SK-N-SH (cell line): ENCODE data around the gene ERCC5.

Experiments used
- CTCF ChIP-seq: fragments of 200-600 bp; sonication (generic); IDR thresholded peaks from 2 replicates; pipeline ENCODE4 v1.6.1; 2017; ENCODE audit warnings: antibody characterized with exemption, mild to moderate bottlenecking, moderate library complexity
- EP300 ChIP-seq, 2 experiments: IDR thresholded peaks; 2 replicates each; pipeline versions ENCODE4 v1.4.0 to v1.6.1; 2012; ENCODE audit warnings: borderline replicate concordance in 1 of 2, low read depth in 1 of 2, low read length in 1 of 2
- EZH2phosphoT487 ChIP-seq: fragments of 200-600 bp; sonication (generic); IDR thresholded peaks from 2 replicates; pipeline ENCODE4 v1.6.1; 2017; ENCODE audit warnings: low read depth, mixed run types, mild to moderate bottlenecking, antibody characterized with exemption, moderate library complexity, borderline replicate concordance
- FOXJ3 ChIP-seq: sonication (generic); formaldehyde crosslinking; IDR thresholded peaks from 2 replicates; pipeline ENCODE4 v1.5.1; 2020; ENCODE audit warnings: mild to moderate bottlenecking, missing genetic modification reagents
- JUND ChIP-seq: IDR thresholded peaks from 2 replicates; pipeline ENCODE4 v1.4.0; 2012
- MAX ChIP-seq: IDR thresholded peaks from 2 replicates; pipeline ENCODE4 v1.4.0; 2012; ENCODE audit warnings: low read depth
- NRF1 ChIP-seq: IDR thresholded peaks from 2 replicates; pipeline ENCODE4 v1.6.1; 2012; ENCODE audit warnings: low read depth, mild to moderate bottlenecking, low read length
- PBX3 ChIP-seq: IDR thresholded peaks from 2 replicates; pipeline ENCODE4; 2012
- POLR2AphosphoS5 ChIP-seq: IDR thresholded peaks from 2 replicates; pipeline ENCODE4 v1.6.1; 2012; ENCODE audit warnings: low read depth, low read length
- RAD21 ChIP-seq: IDR thresholded peaks from 2 replicates; pipeline ENCODE4 v1.6.1; 2012; ENCODE audit warnings: mild to moderate bottlenecking, low read length
- REST ChIP-seq: IDR thresholded peaks from 2 replicates; pipeline ENCODE4 v1.6.1; 2012; ENCODE audit warnings: mild to moderate bottlenecking, low read depth, low read length, moderate library complexity
- RFX5 ChIP-seq: IDR thresholded peaks from 2 replicates; pipeline ENCODE4 v1.6.1; 2012; ENCODE audit warnings: mild to moderate bottlenecking, improper control_type of control experiment, low read length
- TCF12 ChIP-seq: IDR thresholded peaks from 2 replicates; pipeline ENCODE4 v1.4.0; 2012
- USF2 ChIP-seq: fragments of 150-350 bp; IDR thresholded peaks from 2 replicates; pipeline ENCODE4 v1.6.1; 2017; ENCODE audit warnings: antibody characterized with exemption, low read length, low read depth, borderline replicate concordance

- TF ChIP-seq CTCF (no peak), TCF12 (no peak), REST (no peak), EZH2phosphoT487 (no peak), RAD21 (no peak), USF2 (no peak), JUND (no peak), FOXJ3 (no peak), RFX5 (no peak), POLR2AphosphoS5 (no peak), MAX (no peak), NRF1 (no peak), PBX3 (no peak), EP300 (IDR thresholded peaks at IDR 0.05; ENCODE audit: borderline replicate concordance in 1 of 2, low read depth in 1 of 2, low read length in 1 of 2) (no peak)
Measured at GRCh38 chr13:102915393-102915930, 69.6 kb downstream of the ERCC5 start.
